ENCODE data around the gene CDC45.
A peak's percentile ranks its signal among the peaks of the same experiment; 100 is the strongest.

Gene CDC45

DNA sequence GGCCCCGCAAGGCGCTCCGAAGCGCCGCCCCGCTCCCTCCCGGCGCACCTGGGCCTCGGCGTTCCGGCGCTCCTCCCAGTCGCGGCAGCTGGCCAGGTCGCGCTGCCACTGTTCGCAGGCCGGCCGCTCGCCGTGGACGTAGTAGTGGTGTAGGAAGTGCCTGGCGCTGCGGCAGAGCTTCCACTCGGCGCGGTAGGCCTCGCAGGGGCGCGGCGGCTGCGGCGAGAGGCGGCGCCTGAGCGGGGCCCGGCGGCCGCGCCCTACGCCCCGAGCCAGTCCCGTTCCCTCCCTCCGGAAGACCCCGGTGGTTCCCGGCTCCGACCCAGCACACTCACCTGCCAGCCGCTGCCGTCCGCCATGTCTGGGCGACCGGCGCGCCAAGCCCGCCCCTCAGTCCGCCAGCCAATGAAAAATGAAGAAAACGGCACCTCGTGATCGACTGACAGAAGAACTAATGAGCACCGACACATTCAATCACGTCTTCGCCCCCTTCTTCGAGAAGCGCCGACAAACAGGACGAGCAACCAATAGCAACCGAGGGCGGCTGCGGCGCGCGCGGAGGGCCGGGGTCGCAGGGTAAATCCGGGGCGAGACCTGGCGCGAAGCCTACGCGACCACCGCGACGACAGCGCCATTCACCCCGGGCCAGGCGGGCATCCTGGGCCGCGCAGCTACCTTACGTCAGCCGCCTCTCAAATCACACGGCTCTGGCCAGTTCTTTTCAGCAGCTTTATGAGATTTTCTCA is 32.2 kb upstream of the CDC45 start, which contains the start of gene C22orf39:
C22orf39 (minus strand) TSS at position 382 of the 746 bp plus-strand sequence; CDS start at position 359, 23 bp downstream.
- DNase-seq (ENCODE audit: low read depth in 1 of 2, low spot score in 1 of 2) = peak; percentile 73 to 78

DNA sequence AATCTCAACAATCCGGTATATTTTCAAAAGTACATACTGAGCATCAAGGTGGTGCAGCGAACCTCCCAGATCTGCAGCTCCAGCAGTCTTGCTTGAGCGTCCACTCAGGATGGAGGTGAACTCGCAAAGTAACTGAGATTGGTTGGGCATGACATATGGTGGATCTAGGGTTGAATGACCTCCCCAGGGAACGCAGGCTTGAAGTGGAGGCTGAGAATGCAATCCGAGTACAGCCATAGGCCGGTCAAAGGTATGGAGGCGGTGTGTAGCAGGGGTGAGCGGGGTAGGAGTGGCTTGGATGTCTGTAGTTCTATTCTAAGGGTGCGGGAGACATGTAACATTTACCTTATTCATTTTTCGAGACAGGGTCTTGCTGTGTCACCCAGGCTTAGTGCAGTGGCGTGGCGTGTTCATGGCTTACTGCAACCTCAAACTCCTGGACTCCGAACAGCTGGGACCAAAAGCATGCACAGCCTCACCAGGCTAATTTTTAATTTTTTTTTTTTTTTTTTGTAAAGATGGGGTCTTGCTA is 31.6 kb upstream of the CDC45 start:
- no peak for DNase-seq (ENCODE audit: low read depth in 1 of 2, low spot score in 1 of 2)

GRCh38 chr22:19448739-19449421 is 30.8 kb upstream of the CDC45 start:
- no peak for DNase-seq (ENCODE audit: low read depth in 1 of 2, low spot score in 1 of 2)

- no peak for DNase-seq (ENCODE audit: low read depth in 1 of 2, low spot score in 1 of 2)
These were observed 30.3 kb upstream of the CDC45 start for GRCh38 chr22:19449422-19449767.

DNA sequence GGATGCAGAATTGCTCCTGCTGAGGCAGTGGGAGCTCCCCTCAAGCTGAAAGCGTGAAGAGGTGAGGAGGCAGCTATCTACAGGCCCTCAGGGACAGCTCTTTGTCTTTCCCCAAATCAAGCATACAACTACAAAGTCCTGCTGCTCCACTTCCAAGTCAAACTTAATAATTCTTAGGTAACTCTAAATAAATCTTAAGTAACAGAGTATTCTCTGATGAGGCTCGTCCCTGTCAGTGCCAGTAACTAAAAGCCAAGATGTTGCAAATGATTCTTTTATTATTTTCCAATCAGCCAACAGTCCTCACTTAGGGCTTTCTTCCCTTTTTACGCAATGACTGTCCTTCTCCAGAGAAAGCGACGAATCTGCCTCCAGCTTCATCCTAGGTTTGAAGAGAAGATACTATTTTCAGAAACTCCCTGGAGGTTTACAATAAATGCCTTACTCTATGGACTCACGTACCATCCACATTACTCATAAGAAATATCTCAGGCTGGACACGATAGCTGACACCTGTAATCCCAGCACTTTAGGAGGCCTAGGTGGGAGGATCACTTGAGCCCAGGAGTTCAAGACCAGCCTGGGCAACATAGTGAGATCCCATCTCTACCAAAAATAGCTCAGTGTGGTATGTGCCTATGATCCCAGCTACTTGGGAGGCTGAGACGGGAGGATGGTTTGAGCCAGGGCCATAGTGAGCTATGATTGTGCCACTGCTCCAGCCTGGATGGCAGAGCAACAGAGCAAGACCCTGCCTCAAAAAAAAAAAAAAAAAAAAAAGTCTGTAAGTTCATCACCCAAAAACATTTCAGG is 29.2 kb upstream of the CDC45 start:
- no peak for DNase-seq (ENCODE audit: low read depth in 1 of 2, low spot score in 1 of 2)

DNA sequence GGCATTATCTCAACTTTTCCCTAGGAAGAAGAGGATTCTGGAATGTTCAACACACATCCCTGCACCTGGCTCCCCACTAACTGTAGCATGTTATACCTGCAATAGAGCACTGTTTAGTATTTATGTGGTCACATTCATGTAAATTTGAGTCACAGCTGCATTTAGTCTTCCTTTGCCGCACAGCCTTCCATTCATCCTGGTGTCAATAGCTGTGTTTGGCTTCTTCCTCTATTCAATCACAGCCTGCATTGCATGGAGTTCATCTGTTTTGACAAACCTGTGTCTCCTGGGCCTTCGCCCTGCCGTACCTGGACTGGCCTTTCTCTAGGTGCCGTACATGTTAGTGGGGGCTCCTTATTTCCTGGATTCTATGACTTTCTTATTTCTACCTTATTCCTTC is 28.1 kb upstream of the CDC45 start:
- DNase-seq (ENCODE audit: low read depth in 1 of 2, low spot score in 1 of 2) = no peak

DNA sequence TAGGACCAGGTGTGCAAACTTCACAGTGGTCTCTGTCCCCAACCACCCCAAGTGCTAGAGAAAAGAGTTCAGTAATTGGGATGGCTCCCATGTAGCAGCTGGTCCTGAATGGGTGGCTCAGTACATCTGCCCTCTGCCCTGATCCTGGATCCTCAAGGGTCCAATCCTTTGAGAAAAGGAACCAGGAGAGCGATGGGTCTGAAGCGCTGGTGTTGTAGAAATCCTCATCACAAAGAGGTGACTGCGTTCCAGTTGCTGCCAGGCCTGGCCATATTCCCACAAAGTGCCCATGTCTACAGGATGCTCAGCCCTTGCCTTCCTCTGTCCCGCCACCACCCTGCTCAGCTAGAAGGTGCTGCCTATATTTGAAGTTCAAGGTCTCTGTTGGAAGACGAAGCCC is 26.0 kb upstream of the CDC45 start:
- DNase-seq (ENCODE audit: low read depth in 1 of 2, low spot score in 1 of 2) = no peak

DNA sequence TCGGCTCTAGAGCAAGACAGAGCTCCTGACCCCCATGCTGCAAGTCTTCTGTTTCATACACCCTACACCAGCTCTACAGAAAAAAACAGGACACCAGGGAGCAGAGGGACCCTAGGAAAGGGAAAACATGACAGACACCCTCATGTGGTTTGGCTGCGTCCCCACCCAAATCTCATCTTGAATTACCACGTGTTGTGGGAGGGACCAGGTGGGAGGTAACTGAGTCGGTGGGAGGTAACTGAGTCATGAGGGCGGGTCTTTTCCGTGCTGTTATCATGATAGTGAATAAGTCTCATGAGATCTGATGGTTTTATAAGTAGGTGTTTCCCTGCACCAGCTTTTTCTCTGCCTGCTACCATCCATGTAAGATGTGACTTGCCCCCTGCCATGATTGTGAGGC is 25.6 kb upstream of the CDC45 start:
- no peak for DNase-seq (ENCODE audit: low read depth in 1 of 2, low spot score in 1 of 2)

GRCh38 chr22:19455033-19455432 is 24.7 kb upstream of the CDC45 start:
- no peak for DNase-seq (ENCODE audit: low read depth in 1 of 2, low spot score in 1 of 2)

- DNase-seq (ENCODE audit: low read depth in 1 of 2, low spot score in 1 of 2) = no peak
These were observed 23.9 kb upstream of the CDC45 start for GRCh38 chr22:19455585-19456370.

GRCh38 chr22:19456541-19456940 is 23.2 kb upstream of the CDC45 start:
- DNase-seq (ENCODE audit: low read depth in 1 of 2, low spot score in 1 of 2) = no peak

DNA sequence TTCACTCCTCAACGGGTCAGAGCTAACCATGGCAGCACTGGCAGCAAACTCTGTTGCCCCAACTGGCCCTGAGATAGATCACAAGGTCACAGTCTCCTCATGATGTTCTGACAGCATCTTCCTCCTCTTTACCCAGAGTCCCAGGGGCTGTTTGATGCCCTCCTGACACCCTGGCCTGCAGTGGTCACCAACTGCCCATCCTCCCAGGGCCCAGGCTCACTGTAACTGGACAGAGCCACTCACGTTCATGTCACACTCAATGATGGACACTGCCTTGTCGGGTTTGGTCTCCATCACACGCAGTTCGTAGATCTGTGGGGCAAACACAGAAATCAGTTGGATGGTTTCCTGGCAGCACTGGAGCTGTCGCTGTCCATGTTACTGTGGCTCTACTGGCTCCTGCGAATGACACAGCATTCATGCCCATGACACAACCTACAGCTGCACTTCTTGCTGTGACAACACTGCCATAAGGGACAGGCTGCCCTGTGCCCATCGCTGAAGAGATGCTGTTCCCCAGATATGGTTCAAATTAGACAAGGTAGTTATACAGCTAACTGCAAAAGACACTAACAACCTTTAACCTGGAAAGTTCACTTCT is 21.8 kb upstream of the CDC45 start:
- no peak for DNase-seq (ENCODE audit: low read depth in 1 of 2, low spot score in 1 of 2)

- no peak for DNase-seq (ENCODE audit: low read depth in 1 of 2, low spot score in 1 of 2)
These were observed 19.7 kb upstream of the CDC45 start for GRCh38 chr22:19460036-19460435.

GRCh38 chr22:19461506-19461905 is 18.2 kb upstream of the CDC45 start:
- no peak for DNase-seq (ENCODE audit: low read depth in 1 of 2, low spot score in 1 of 2)

GRCh38 chr22:19463008-19463407 is 16.7 kb upstream of the CDC45 start:
- no peak for DNase-seq (ENCODE audit: low read depth in 1 of 2, low spot score in 1 of 2)

GRCh38 chr22:19463491-19464469 is 15.9 kb upstream of the CDC45 start:
- DNase-seq (ENCODE audit: low read depth in 1 of 2, low spot score in 1 of 2) = no peak

DNA sequence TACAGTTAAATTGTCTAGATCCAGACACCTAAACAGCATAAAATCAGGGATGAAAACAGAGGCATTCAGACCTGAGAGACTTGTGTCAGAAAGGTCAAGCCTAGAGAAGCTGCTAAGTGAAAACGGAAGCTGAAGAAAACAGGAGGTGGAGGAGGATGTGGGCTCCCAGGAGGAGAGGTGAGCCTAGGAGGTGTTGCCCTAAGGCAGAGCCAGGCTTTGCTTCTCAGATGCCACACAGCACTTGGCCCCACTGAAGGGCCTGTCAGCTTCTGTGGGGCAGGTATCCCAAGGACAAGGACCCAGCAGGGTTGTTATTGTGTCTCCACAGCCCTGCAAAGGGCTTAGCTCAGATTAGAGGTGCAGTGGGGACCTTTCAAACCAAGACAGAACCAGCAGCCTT is 15.2 kb upstream of the CDC45 start:
- DNase-seq (ENCODE audit: low read depth in 1 of 2, low spot score in 1 of 2) = no peak

- DNase-seq (ENCODE audit: low read depth in 1 of 2, low spot score in 1 of 2) = no peak
These were observed 14.7 kb upstream of the CDC45 start for GRCh38 chr22:19464975-19465374.

GRCh38 chr22:19466126-19466716 is 13.5 kb upstream of the CDC45 start:
- DNase-seq (ENCODE audit: low read depth in 1 of 2, low spot score in 1 of 2) = no peak

All from stimulated activated CD4-positive, alpha-beta T cell treated with anti-CD3 and anti-CD28 coated beads, Interleukin-15, amount 100 ng/mL, for 1 hour (primary cell).